Esophagus muscularis mucosa (tissue), 4 donors: Measurements from ENCODE around the gene TTC27. TPM values are rescaled to one million over a fixed set of nuclear protein-coding genes. Genes with fewer than 3 reads are reported as not detected.

Experiments
- DNase-seq: peaks from one replicate; pipeline ENCODE4 v3.0.0-alpha.2; 2017; ENCODE audit errors: extremely low spot score
- H3K27ac ChIP-seq, 4 donors: fragments of 200-600 bp; sonication (generic); replicated peaks in 1 of 4; 1 replicate in 3 of 4; 2 replicates in 1 of 4; pipeline ENCODE4 v1.5.1; 2016 to 2019; ENCODE audit warnings: mild to moderate bottlenecking in 1 of 4
- H3K27me3 ChIP-seq, 4 donors: fragments of 200-600 bp; sonication (generic); one replicate each; pipeline versions ENCODE4 v1.5.1 to v1.6.0; 2016 to 2019
- H3K36me3 ChIP-seq, 4 donors: fragments of 200-600 bp; sonication (generic); one replicate each; pipeline ENCODE4 v1.5.1; 2016 to 2019
- H3K4me1 ChIP-seq, 4 donors: fragments of 200-600 bp; sonication (generic); one replicate each; pipeline ENCODE4 v1.5.1; 2016 to 2019
- H3K4me3 ChIP-seq, 4 donors: fragments of 200-600 bp; sonication (generic); 1 replicate in 2 of 4; 2 replicates in 2 of 4; pipeline ENCODE4 v1.5.1; 2016 to 2019; ENCODE audit warnings: mild to moderate bottlenecking in 4 of 4, moderate library complexity in 1 of 4
- H3K9me3 ChIP-seq, 4 donors: fragments of 200-600 bp; sonication (generic); 1 replicate in 3 of 4; 2 replicates in 1 of 4; pipeline ENCODE4 v1.5.1; 2016 to 2019
- CTCF ChIP-seq, 3 experiments: fragments of 200-600 bp in 2 of 3; fragments of 450-650 bp in 1 of 3; sonication (generic) in 2 of 3; IDR thresholded peaks; one replicate each; pipeline ENCODE4 v1.5.1; 2017 to 2019; ENCODE audit warnings: antibody characterized with exemption in 3 of 3, mild to moderate bottlenecking in 2 of 3, moderate library complexity in 1 of 3
- EP300 ChIP-seq: sonication (generic); formaldehyde crosslinking; IDR thresholded peaks from one replicate; pipeline ENCODE4 v1.6.1; 2017; ENCODE audit warnings: antibody characterized with exemption
- POLR2A ChIP-seq: fragments of 450-650 bp; IDR thresholded peaks from one replicate; pipeline ENCODE4 v1.6.1; 2017; ENCODE audit warnings: antibody characterized with exemption, moderate library complexity, mild to moderate bottlenecking, low read depth
- POLR2AphosphoS5 ChIP-seq, 2 donors: sonication (generic); formaldehyde crosslinking; IDR thresholded peaks; one replicate each; pipeline ENCODE4 v1.6.1; 2017; ENCODE audit warnings: antibody characterized with exemption in 2 of 2
- WGBS: methylation state at CpG from one replicate; pipeline ENCODE4 v1.1.5; 2018; 5-methylcytosine and 5-hydroxymethylcytosine counted together
- intact Hi-C: fragments of 100-400 bp; cut with DNase I; formaldehyde crosslinking; loops from one replicate; pipeline ENCODE4 v1.15.1; 2023
- total RNA-seq, 4 donors: library from RNA; depleted of rRNA; stranded (reverse); fragments of >200 nt; gene quantifications; one replicate each; pipeline versions ENCODE4 v1.1.0 to v1.2.1, GENCODE V29; 2016

TTC27 gene
- total RNA-seq, 4 donors from 2014 or later, result 9.8 to 13.7 (median 12.3) TPM

GRCh38 chr2:32810909-32811495 is 183.2 kb downstream of the TTC27 start:
- no peak for DNase-seq
- Histone ChIP-seq H3K9me3 (no peaks in the 10 kb centered on the region), H3K36me3 (peaks cover 0 to 15% (median 0%) of the 10 kb centered on the region in 4 donors), H3K27me3 (no peaks in the 10 kb centered on the region), H3K4me3 (no peak overlapping the region), H3K27ac (no peak overlapping the region), H3K4me1 (no peaks in the 10 kb centered on the region)
- TF ChIP-seq POLR2AphosphoS5 (IDR thresholded peaks at IDR 0.05), result no peak
- intact Hi-C loops, result no loop called here
- 84% methylated on average over 4 of the region's 4 CpGs for WGBS

- no peaks in the 10 kb centered on the region for H3K27me3 ChIP-seq
- TF ChIP-seq POLR2A, result no peak
- TF ChIP-seq POLR2AphosphoS5 (IDR thresholded peaks at IDR 0.05), result no peak
- H3K9me3 ChIP-seq, result no peaks in the 10 kb centered on the region
- no peaks in the 10 kb centered on the region for H3K4me1 ChIP-seq
- H3K36me3 ChIP-seq, result peaks cover 0 to 15% (median 0%) of the 10 kb centered on the region in 4 donors
- no peak for DNase-seq
- no peak overlapping the region for H3K4me3 ChIP-seq
- intact Hi-C loops, result no loop called here
- H3K27ac ChIP-seq, result no peak overlapping the region
- WGBS, result 87% methylated on average over 5 of the region's 5 CpGs
Observed at GRCh38 chr2:32811696-32812095, 183.8 kb downstream of the TTC27 start.

DNA sequence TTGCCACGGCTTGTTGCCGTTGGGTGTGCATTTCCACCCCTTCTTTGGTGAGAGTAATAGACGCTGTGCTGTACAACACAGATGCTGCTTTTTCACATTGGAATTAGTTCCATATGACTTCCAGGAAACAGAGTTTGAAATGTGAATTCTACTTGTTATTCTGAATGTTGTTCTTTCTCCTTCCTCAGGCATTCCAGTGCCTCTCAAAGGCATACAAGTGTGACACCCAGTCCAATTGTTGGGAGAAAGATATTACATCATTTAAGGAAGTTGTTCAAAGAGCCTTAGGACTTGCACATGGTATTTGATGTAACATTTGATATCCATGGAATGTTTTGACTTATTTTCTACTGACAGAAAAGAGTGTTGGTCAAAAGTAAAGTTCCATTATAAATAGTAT is 184.5 kb downstream of the TTC27 start:
- no peaks in the 10 kb centered on the region for H3K27me3 ChIP-seq
- H3K4me1 ChIP-seq, result no peaks in the 10 kb centered on the region
- no peak overlapping the region for H3K27ac ChIP-seq
- 93% methylated on average over 3 of the region's 3 CpGs for WGBS
- TF ChIP-seq EP300 (no peak), CTCF (IDR thresholded peaks at IDR 0.05) (no peak), POLR2AphosphoS5 (IDR thresholded peaks at IDR 0.05) (no peak), POLR2A (no peak)
- H3K36me3 ChIP-seq, result peaks cover 0 to 15% (median under 1%) of the 10 kb centered on the region in 4 donors
- H3K9me3 ChIP-seq, result no peaks in the 10 kb centered on the region
- no peak for DNase-seq
- intact Hi-C loops, result no loop called here
- no peak overlapping the region for H3K4me3 ChIP-seq

- DNase-seq, result no peak
- Histone ChIP-seq H3K36me3 (peaks cover 0 to 12% (median 3%) of the 10 kb centered on the region in 4 donors), H3K27me3 (no peaks in the 10 kb centered on the region), H3K4me3 (no peak overlapping the region), H3K9me3 (no peaks in the 10 kb centered on the region), H3K4me1 (peaks cover 7 to 11% (median 8%) of the 10 kb centered on the region in 4 donors), H3K27ac (no peak overlapping the region)
- TF ChIP-seq CTCF (IDR thresholded peaks at IDR 0.05), result no peak
- TF ChIP-seq POLR2A, result no peak
- no peak for TF ChIP-seq POLR2AphosphoS5 (IDR thresholded peaks at IDR 0.05)
- 89% methylated on average over 3 of the region's 3 CpGs for WGBS
- intact Hi-C loops, result no loop called here
Observed at GRCh38 chr2:32820088-32820487, 192.2 kb downstream of the TTC27 start.

GRCh38 chr2:32820701-32821100 is 192.9 kb downstream of the TTC27 start:
- Histone ChIP-seq H3K9me3 (no peaks in the 10 kb centered on the region), H3K36me3 (peaks cover 0 to 12% (median 3%) of the 10 kb centered on the region in 4 donors), H3K27ac (no peak overlapping the region), H3K27me3 (no peaks in the 10 kb centered on the region), H3K4me1 (peaks cover 9 to 16% (median 11%) of the 10 kb centered on the region in 4 donors), H3K4me3 (no peak overlapping the region)
- TF ChIP-seq POLR2A, result no peak
- no peak for TF ChIP-seq POLR2AphosphoS5 (IDR thresholded peaks at IDR 0.05)
- no peak for TF ChIP-seq EP300
- no peak for TF ChIP-seq CTCF (IDR thresholded peaks at IDR 0.05)
- intact Hi-C loops, result no loop called here
- DNase-seq, result no peak
- 100% methylated on average over 1 of the region's 1 CpG for WGBS
